Skeletal muscle tissue (tissue), 4 donors: ENCODE measurements around the gene ASCC2. TPM values are rescaled to one million over a fixed set of nuclear protein-coding genes. Genes with fewer than 3 reads are reported as not detected.

Experiments used
- H3K27ac ChIP-seq: one replicate; pipeline ENCODE4 v1.7.0; 2013; ENCODE audit warnings: mild to moderate bottlenecking, low read depth, low read length, inconsistent platforms
- H3K27me3 ChIP-seq, 3 donors: one replicate each; pipeline ENCODE4 v1.7.0; 2013; ENCODE audit warnings: low read length in 3 of 3; ENCODE audit not compliant: control insufficient read depth in 3 of 3, insufficient read depth in 3 of 3
- H3K36me3 ChIP-seq, 3 donors: one replicate each; pipeline ENCODE4 v1.7.0; 2013; ENCODE audit warnings: low read length in 3 of 3; ENCODE audit not compliant: control insufficient read depth in 3 of 3, insufficient read depth in 3 of 3
- H3K4me1 ChIP-seq, 3 donors: one replicate each; pipeline ENCODE4 v1.7.0; 2013; ENCODE audit warnings: low read length in 3 of 3, mild to moderate bottlenecking in 3 of 3; ENCODE audit not compliant: control insufficient read depth in 3 of 3, insufficient read depth in 3 of 3
- H3K4me3 ChIP-seq, 3 donors: one replicate each; pipeline ENCODE4 v1.7.0; 2013; ENCODE audit warnings: low read length in 3 of 3
- H3K9ac ChIP-seq, 3 donors: one replicate each; pipeline ENCODE4 v1.7.0; 2013; ENCODE audit warnings: low read length in 3 of 3, mild to moderate bottlenecking in 3 of 3, moderate library complexity in 2 of 3, low read depth in 1 of 3
- H3K9me3 ChIP-seq, 3 donors: one replicate each; pipeline ENCODE4 v1.7.0; 2013; ENCODE audit warnings: low read length in 3 of 3; ENCODE audit not compliant: control insufficient read depth in 3 of 3
- total RNA-seq: library from RNA; depleted of rRNA; stranded (reverse); fragments of >200 nt; gene quantifications from one replicate; pipeline ENCODE4 v1.2.3, GENCODE V29; 2014
- donor health status: Osteomylitis.

The ASCC2 gene, protein sequence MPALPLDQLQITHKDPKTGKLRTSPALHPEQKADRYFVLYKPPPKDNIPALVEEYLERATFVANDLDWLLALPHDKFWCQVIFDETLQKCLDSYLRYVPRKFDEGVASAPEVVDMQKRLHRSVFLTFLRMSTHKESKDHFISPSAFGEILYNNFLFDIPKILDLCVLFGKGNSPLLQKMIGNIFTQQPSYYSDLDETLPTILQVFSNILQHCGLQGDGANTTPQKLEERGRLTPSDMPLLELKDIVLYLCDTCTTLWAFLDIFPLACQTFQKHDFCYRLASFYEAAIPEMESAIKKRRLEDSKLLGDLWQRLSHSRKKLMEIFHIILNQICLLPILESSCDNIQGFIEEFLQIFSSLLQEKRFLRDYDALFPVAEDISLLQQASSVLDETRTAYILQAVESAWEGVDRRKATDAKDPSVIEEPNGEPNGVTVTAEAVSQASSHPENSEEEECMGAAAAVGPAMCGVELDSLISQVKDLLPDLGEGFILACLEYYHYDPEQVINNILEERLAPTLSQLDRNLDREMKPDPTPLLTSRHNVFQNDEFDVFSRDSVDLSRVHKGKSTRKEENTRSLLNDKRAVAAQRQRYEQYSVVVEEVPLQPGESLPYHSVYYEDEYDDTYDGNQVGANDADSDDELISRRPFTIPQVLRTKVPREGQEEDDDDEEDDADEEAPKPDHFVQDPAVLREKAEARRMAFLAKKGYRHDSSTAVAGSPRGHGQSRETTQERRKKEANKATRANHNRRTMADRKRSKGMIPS
- total RNA-seq = 15.7 TPM

DNA sequence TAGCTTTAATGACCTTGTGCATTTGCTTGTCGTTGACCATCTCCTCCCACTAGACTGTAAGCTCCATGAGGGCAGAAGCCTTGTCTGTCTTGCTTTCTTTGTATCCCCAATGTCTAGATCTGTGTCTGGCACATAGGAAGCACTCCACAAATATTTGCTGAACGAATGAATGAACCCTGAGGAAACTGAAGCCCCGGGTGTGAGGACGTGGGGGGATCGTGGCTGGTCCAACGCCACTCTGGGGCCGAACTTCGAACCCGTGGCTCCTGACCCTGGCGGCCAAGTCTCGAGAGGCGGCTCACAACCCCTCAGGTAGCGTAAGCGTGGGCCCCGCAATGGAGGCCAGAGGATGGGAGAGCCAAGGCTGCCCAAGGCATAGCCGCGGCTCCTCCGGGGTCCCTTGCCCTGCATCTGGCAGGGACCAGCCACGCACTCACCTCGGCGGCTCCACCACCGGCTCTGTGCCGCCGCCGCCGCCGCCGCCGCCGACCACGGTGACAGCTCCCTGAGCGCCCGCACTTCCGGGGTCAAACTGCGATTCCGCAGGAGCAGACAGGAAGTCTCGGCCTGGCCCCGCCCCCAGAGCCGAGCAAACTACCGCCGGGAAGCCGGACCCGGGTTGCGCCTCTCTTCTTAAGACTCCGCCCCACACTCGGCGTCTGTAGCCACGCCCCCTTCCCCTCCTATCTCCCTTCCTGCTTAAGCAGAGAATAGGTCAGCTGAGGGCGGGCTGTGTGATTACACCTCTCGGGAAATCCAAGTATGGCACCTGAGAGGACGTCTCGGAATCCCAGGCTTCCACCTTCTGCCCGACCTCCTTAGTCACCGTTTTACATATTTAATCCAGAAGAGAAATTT is at the start of gene ASCC2:
Gene ASCC2, minus strand, starts transcription at position 534 of the 858 bp plus-strand sequence. CDS start 5,949 bp downstream, outside the sequence.
- Histone ChIP-seq H3K9me3 (no peaks in the 10 kb centered on the region), H3K27ac (peak within 1 kb of the TSS; percentile 82), H3K36me3 (peaks cover 2 to 17% (median 10%) of the 10 kb centered on the region in 3 donors), H3K4me3 (peak within 1 kb of the TSS; percentile 91 to 96 (median 94)), H3K4me1 (peaks cover 15 to 25% (median 21%) of the 10 kb centered on the region in 3 donors), H3K9ac (peak within 1 kb of the TSS; percentile 94 to 96 (median 94)), H3K27me3 (no peaks in the 10 kb centered on the region)

DNA sequence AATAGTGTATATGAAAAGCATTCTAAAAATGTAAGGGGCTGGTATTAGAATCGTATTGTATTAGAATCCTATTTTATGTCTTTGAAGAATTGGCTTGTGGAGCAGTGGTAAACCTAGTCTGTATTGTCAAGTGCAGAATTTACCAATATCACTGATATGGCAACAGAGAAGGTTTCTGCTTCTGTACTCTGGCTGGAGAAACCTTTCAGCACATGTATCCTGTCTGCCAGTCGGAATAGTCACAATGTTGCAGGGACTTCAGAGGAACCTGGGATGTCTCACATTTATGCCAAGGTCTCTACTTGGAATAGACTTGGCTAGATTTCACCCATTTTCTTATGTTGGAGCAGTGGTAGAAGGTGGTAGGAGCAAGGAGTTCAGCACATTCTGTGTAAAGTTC is 49.3 kb upstream of the ASCC2 start:
- Histone ChIP-seq H3K27me3 (no peaks in the 10 kb centered on the region), H3K4me3 (peak overlapping the region in 1 of 3 donors; percentile 3), H3K4me1 (peaks cover 19 to 37% (median 25%) of the 10 kb centered on the region in 3 donors), H3K9me3 (no peaks in the 10 kb centered on the region), H3K36me3 (no peaks in the 10 kb centered on the region), H3K9ac (peak overlapping the region in 2 of 3 donors; percentile 36 to 40), H3K27ac (no peak overlapping the region)

DNA sequence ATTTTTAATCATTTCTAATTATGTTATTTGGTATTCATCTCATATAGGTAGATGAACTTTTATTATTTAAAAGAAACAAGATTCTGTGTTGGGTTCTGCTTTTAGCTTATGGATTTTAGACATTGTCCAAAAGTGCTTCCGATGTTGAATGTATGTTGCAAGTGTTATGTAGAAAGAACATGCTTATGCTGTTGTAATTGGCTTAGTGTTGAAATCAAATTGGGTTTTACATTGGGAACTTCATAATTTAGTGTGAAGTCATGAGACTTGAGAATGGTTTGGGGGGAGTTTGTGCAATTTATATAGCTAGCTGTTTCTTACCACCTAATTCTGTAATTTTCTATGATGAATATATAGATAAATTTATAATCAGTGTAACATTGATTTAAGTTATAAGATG is 48.5 kb upstream of the ASCC2 start:
- H3K27ac ChIP-seq = peak overlapping the region; percentile 39
- no peak overlapping the region for H3K4me3 ChIP-seq
- H3K4me1 ChIP-seq = peaks cover 19 to 37% (median 25%) of the 10 kb centered on the region in 3 donors
- no peaks in the 10 kb centered on the region for H3K36me3 ChIP-seq
- H3K27me3 ChIP-seq = no peaks in the 10 kb centered on the region
- H3K9ac ChIP-seq = no peak overlapping the region
- H3K9me3 ChIP-seq = no peaks in the 10 kb centered on the region

DNA sequence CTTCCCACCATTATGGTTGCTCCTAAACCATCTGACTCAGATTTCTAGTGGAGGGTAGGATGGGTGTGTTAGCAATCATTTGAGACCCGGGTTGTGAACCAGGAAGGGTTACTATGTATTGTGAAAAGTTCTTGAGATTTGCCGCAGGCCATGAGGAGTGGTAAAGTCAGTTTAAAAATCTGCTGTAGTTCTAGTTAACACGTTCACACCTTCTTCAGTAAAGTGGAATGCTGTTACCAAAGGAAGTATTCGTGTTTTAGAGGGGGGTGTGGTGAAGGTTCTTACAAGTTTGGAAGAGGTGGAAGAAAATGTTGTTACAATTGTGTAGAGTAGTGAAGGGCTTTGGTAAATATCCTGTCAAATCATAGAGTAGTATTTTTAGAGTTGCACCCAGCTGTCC is 47.5 kb upstream of the ASCC2 start:
- H3K27ac ChIP-seq = peak overlapping the region; percentile 39
- peak overlapping the region in 2 of 3 donors; percentile 38 to 46 for H3K4me3 ChIP-seq
- no peaks in the 10 kb centered on the region for H3K36me3 ChIP-seq
- no peaks in the 10 kb centered on the region for H3K9me3 ChIP-seq
- peaks cover 19 to 35% (median 25%) of the 10 kb centered on the region in 3 donors for H3K4me1 ChIP-seq
- no peaks in the 10 kb centered on the region for H3K27me3 ChIP-seq
- peak overlapping the region in 2 of 3 donors; percentile 24 to 40 for H3K9ac ChIP-seq

DNA sequence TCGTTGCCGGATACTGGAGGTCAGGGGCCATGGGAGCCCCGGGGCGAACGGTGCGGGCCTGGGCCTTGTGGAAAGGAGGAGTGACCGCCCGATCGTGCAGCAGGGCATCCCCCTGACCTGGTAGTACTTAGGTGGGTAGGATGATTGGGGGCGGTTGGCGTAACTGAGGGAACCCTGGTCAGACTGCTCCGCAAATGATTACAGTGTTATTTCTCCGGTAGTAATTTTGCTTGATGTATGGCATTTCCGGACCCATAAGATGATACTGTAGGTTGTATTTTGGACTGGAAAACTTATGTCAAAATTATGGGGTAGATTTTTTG is 45.7 kb upstream of the ASCC2 start:
- Histone ChIP-seq H3K36me3 (no peaks in the 10 kb centered on the region), H3K27me3 (no peaks in the 10 kb centered on the region), H3K4me1 (peaks cover 19 to 29% (median 25%) of the 10 kb centered on the region in 3 donors), H3K9ac (peak overlapping the region; percentile 90 to 97 (median 96)), H3K27ac (peak overlapping the region; percentile 99), H3K9me3 (no peaks in the 10 kb centered on the region), H3K4me3 (peak overlapping the region; percentile 83 to 91 (median 89))

DNA sequence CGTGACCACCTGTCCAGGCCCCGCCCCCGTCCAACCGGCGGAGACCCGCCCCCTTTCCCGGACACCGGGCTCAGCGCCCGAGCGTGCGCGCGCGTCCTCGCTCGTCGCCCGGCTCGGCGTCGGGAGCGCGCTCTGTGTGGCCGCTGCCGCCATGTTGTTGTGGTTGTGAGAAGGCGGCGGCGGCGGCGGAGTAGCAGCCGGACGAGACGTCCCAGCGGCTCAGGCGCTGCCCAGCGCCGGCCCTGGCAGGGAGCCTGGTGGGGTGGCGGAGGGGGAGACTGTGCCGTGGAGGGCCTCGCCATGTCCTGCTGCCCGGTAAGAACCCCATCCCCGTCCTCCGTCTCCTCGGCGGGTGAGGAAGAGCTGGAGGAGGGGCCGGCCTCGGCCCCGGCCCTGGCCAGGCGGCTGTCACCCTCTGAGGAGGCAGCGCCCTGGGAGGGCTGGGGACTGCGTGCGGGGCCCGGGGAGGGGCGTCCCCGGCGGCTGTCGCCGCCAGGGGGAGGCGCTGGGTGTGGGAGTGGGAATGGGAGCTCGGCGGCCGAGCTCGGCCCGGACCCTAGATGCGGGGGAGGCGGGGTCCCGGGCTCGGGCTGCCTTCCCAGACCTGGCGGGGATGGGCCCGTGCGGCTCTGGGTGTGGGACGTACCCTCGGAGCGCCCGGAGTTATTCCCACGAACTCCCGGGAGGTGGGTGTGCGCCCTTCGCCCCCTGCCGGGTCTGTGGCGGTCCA is 45.1 kb upstream of the ASCC2 start, which contains the start of gene MTMR3:
Gene MTMR3, plus strand, starts transcription at position 130 of the 730 bp plus-strand sequence. CDS start 87,886 bp downstream, outside the sequence.
- Histone ChIP-seq H3K27ac (peak within 1 kb of the TSS; percentile 99), H3K4me1 (peaks cover 19 to 29% (median 25%) of the 10 kb centered on the region in 3 donors), H3K4me3 (peak within 1 kb of the TSS; percentile 83 to 91 (median 89)), H3K9ac (peak within 1 kb of the TSS; percentile 90 to 97 (median 96)), H3K9me3 (no peaks in the 10 kb centered on the region), H3K27me3 (no peaks in the 10 kb centered on the region), H3K36me3 (no peaks in the 10 kb centered on the region)

DNA sequence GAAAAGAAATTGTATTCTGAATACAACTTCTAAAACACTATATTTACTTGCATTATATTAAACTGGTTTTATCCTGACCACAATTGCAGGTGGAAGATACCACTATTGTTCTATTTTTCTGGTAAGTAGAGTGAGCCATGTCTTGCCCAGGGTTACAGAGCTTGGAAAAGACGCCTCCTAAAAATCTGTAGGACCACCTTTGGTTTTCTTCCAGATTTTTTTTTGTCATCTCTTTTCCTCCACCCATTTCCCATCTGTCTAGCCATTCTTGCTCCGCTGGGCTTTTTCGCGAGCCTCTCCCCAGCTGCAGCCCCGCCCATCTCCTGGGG is 44.6 kb upstream of the ASCC2 start:
- H3K4me1 ChIP-seq = peaks cover 18 to 27% (median 25%) of the 10 kb centered on the region in 3 donors
- H3K36me3 ChIP-seq = no peaks in the 10 kb centered on the region
- H3K27me3 ChIP-seq = no peaks in the 10 kb centered on the region
- peak overlapping the region in 1 of 3 donors; percentile 3 for H3K9ac ChIP-seq
- H3K27ac ChIP-seq = peak overlapping the region; percentile 99
- no peaks in the 10 kb centered on the region for H3K9me3 ChIP-seq
- peak overlapping the region in 1 of 3 donors; percentile 51 for H3K4me3 ChIP-seq

DNA sequence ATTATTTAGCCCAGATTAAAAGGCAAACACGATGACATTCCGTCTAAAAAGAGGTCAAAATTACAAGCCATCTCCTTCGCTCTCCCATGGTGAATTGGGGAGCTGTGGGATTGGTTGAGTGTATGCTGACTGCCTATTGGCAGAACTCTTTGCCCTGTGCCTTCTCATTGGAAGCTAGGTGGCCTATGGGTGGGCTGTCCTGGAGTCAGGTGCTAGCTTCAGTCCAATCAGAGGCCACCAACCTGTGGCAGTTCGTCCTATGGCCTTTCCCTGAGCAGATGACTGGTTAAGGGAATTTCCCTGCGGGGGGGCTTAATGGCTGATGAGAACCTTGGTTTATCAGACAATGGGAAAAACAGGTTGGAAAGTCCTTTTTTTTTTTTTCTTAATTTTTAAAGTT is 41.7 kb upstream of the ASCC2 start:
- Histone ChIP-seq H3K27ac (no peak overlapping the region), H3K27me3 (no peaks in the 10 kb centered on the region), H3K9me3 (no peaks in the 10 kb centered on the region), H3K4me3 (no peak overlapping the region), H3K36me3 (no peaks in the 10 kb centered on the region), H3K9ac (no peak overlapping the region), H3K4me1 (peaks cover under 1 to 6% (median 6%) of the 10 kb centered on the region in 3 donors)

DNA sequence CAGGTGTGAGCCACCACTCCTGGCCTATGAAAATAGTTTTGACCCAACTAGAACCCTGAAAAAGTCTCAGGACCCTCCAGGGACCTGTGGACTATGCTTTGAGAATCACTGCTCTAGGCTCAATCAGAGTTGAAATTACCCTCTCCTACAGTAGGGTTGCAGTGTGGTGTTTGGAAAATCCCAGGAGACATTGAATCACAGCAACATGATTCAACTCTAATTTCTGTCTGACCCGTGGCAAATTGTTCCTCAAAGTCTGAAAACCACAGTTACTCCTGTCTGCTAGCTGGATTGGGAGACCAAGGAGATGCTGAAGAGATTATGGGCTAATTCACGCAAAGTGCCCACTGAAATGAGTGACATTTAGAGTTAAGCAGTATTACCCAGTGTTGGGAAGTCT is 39.5 kb upstream of the ASCC2 start:
- no peaks in the 10 kb centered on the region for H3K27me3 ChIP-seq
- H3K36me3 ChIP-seq = no peaks in the 10 kb centered on the region
- peaks cover 8 to 10% (median 9%) of the 10 kb centered on the region in 3 donors for H3K4me1 ChIP-seq
- no peak overlapping the region for H3K9ac ChIP-seq
- no peaks in the 10 kb centered on the region for H3K9me3 ChIP-seq
- no peak overlapping the region for H3K27ac ChIP-seq
- no peak overlapping the region for H3K4me3 ChIP-seq
